NCI-H510A (cell line): Measurements from ENCODE around the gene C1QTNF12.

ENCODE experiments used
- DNase-seq: peaks from one replicate; lab custom pipeline; 2025; lab: John Stamatoyannopoulos, UW

The C1QTNF12 gene

DNA sequence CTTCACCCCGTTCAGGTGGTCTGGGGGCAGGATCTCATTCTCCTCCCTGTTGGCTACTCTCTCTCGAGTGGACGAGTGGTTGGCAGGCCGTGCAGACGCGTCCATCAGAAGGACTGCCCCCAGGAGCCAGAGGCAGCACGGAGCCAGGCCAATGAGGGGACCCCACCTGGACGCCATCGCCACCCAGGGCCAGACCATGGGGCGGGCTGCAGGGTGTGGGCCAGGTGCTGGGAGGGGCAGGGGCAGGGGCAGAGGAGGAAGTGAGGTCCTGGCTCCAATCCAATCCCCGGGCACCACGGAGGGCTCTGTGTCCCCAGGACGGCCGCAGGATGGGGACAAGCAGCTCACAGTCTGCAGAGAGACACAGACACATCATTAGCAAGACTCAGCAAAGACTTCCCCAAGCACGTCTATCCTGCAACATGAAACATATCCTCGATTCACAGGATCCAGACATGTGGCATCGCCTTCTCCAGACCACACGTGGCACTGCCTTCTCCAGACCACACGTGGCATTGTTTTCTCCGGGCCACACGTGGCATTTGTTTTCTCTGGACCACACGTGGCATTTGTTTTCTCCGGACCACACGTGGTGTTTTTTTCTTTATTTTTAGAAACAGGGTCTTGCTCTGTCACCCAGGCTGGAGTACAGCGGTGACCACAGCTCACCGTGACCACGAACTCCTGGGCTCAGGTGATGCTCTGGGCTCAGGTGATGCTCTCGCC lies 17.8 kb downstream of the C1QTNF12 start:
- DNase-seq = no peak

DNA sequence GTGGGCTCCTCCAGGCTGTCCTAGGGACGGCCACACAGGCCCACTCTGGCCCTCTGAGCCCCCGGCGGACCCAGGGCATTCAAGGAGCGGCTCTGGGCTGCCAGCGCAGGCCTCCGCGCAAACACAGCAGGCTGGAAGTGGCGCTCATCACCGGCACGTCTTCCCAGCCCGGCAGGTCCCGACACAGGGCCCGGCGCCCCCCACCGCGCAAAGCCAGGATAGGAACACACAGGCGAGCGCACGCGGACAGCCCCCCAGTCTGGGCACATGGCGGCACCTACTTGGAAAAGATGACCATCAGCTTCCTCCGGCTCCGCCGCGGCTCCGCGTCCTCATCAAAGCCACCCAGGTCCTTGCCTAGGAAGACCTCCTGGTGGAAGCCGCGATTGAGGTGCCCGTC lies 18.3 kb downstream of the C1QTNF12 start:
- no peak for DNase-seq

DNA sequence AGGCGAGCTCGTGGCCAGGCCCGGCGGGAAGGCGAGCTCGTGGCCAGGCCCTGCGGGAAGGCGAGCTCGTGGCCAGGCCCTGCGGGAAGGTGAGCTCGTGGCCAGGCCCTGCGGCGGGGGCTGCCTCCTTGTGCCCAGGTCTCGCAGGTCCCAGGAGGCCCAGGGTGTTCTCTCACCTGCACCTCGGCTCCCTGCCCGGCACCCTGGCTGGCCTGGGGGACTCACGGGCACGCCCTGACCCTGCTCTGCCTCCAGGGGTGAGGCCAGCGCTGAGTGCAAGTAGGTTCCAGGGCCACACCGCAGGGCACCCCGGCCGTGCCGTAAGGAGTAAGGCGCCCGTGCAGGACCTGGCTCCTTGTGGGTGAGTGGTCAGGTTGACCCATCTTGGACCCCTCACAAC lies 19.1 kb downstream of the C1QTNF12 start:
- DNase-seq = no peak

DNA sequence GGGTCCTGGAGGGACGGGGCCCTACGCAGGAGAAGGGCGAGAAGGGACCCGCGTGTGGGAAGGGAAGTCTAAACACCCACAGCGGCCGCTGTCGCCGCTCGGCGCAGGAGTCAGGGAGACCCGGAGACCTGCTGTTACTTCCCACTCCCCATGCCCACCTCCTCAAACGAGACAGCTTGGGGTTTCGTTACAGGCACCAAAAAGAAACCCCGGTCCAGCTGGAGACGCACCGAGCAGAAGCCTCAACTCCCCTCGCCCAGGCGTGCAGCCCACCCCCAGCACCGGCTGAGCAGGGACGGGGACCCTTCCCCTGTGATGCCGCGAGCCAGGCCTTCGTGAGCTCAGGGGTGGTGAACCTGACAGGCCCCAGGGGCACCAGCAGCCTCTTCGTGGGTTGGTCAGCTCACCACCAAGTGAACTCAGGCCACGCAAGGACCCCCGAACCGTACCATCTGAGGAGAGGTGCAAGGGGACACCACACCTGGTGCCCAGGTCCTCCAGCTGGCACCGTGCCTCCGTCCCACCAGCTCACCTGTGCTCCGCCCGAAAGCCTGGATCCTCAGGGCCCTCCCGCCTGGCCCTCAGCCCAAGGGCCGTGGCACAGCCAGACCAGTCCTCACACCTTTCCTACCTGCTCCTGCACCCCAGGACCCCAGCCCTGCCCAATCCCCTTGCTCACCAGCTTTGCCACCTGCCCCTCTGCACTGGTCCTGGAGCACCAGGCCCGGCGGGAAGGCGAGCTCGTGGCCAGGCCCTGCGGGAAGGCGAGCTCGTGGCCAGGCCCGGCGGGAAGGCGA lies 19.8 kb downstream of the C1QTNF12 start:
- DNase-seq = no peak

DNA sequence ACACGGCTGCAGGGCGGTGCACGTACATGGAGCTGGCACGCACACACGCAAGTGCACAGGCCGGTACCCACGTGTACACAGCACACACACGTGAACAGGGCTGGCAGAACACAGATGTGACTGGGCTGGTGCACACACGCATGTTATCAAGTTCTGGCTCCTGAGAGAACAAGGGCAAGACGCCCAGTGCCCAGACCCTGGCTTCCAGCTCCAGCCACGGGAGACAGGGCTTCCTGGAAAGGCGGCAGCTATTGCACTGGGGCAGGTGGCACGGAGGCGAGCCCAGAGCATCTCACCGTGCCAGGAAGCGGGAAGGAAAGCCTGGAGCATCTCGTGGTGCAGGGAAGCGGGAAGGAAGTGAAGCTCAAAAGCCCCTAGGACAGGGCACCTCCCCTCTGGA lies 20.6 kb downstream of the C1QTNF12 start:
- DNase-seq = no peak

DNA sequence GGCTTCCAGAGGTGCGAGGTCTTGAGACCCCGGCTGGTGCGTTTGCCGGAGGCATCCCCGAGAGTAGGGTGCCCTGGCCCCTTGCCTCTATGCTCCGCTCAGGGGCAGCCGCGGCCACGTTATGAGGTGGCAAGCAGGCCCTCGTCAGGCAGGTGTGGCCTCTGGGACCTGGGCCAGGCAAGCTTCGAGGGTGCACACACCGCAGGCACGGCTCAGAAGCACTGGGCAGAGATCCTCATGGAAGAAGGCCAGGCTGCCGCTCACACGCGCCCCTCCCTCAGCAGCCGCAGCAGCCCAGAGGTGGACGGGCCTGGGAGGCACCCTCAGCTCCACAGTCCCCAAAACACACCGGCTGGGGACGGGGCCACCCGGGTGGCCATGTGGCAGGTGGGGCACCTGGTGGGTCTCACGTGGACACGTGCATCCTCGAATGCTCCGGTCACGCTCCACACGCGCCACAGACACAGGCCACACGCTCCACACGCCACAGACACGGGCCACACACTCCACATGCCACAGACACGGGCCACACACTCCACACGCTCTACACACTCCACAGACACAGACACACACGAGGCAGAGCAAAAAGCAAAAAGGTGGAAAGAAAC lies 21.2 kb downstream of the C1QTNF12 start:
- no peak for DNase-seq

DNA sequence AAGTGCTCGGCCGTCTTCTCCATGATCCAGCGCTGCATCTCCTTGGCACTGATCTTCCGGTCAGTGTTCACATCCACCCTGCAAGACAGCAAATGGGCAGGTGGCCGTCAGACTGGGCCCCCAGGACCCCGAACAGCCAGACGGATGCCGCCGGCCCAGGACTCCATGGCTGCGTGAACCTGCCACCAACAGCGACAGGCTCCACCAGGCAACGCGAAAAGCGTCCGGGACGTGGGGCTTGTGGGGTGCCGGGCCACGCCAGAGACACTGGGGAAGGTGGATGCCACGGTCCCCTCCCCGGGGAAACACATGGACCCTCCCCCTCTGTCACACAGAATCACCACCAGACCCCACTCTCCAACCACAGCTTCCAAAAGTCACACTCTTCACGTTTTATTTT lies 22.6 kb downstream of the C1QTNF12 start:
- DNase-seq = no peak

DNA sequence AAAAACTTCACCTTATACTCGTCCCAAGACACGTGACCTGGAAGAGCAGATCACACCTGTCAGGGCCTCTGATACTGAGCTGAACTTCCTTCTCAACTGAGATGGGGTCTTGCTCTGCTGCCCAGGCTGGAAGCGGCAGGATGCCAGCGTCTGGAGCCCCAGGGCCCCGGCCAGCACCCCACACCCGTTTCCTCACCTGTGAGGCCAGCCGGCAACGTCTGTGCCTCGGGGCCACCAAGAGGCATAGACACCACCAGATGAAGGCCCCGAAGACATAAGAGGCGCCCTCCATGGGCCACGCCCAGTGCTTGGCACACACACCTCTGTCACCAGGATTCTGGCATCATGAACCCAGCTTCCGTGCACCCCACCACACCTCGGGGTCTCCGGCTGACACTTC lies 23.2 kb downstream of the C1QTNF12 start:
- no peak for DNase-seq

DNA sequence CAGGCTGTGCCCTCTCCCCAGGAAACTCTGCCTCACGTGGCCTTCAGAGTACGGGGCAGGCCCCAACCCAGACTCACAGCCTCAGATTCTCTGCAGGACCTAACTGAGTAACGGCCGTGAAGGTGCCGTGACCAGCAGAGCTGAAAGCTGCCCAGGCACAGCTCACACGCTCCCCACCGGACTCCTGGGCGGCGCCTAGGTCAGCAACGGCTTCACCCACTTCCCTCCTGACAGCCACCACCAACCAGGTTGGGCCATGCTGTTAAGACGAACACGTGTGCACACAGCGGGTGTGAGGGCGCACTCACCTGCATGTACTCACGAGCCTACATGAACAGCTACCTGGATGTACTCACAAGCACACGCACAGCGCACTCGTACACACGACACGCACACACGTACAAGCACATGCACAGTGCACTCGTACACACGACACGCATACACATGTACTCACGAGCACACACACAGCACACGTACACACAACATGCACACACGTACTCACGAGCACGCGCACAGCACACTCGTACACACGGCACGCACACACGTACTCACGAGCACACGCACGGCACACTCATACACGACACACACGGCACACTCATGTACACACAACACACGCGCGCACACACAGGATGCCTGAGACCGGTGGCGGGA lies 23.8 kb downstream of the C1QTNF12 start:
- DNase-seq = no peak

DNA sequence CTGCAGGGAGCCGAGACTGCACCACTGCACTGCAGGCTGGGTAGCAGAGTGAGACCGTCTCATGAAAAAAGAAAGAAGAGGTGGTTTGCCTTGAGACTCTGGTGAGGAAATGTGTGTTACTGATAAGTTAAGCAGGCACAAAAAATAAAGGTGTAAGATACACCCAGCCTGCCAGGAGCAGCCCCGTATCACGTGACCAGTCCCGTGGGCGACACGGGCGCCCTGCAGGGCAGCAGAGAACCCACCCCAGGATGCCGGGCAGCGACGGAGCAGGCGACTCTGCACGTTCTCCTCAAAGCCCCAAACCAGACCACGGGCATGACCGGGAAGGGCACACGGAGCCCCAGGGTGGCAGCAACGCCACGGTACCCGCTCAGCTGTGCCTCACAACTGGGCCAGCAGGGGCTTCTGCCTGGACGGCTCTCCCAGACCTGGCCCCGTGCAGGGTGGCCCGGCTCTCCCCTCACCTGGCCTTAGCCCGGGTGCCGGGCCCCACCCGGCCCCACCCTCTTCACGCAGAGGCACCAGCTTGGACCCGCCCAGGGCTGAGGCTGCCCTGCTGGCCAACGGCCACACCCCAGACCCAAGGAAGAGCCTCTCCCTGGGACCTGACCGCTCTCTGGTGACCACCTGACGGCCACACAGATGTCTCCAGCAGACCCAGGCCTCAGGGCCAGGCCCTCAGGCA lies 24.5 kb downstream of the C1QTNF12 start:
- no peak for DNase-seq

DNA sequence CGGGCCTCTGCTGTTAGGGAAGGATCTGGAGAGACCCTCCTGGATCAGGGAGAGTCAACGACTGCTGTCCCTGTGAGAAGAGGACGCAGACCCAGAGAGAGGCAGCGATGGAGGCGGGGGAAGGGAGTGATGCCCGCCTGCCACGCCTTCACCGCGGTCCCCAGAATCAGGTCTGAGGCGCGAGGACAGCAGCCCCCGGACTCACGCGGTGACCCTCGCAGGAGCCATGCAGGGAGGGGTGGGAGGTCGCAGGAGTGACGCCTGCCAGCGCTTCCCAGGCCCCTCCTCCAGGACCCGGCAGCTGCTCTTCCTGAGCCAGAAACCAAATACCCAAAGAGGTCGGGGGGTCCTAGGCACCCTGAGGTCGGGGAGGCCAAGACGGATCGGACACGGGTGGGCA lies 26.3 kb downstream of the C1QTNF12 start:
- no peak for DNase-seq

DNA sequence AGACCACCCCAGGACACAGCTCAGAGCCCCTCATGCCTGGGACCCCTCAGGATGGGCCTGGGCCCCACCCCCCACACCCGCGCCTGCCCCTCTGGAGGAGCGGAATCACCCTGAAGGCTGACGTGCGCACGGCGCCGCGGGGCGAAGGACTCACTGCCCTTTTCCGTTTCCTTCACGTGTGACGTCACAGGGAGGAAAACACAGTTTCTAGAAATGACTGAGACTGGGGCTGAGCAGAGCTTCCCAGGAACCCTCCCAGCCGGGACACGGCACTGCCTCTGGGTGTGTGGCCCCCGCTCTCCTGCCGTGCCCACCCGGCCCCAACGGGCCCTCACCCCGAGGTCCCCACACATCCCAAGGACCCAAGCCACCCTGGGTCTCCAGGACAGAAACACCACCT lies 27.2 kb downstream of the C1QTNF12 start:
- no peak for DNase-seq

DNA sequence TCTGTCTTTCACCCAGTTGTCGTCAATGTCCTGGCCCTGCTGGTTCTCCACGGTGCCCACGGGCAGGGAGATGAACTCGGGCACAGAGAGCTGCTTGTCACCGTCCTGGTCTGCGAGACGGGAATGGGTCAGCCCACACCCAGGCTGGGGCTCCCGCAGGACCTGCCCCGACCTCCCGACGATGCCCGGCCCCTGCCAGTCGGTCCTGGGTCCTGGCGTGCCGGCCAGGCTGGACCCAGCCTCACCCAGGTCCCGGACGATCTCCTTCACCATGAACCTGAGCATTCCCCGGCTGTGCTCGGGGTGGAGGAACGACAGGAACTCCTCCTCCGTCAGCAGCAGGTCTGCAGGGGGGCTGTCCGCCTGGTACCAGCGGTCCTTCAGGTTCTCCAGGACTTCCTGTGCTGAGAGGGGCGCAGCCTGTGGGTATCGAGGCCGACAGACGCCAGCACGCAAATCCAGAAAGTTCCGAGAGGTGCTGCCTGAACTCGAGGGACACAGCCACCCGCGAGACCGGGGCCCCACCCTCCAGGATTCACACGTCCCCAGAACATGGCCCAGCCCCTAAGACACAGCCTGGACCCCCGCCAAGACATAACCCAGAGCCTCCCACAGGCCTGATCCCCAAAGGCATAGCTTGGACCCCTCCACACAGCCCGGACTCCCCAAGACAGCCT lies 27.9 kb downstream of the C1QTNF12 start:
- DNase-seq = no peak

DNA sequence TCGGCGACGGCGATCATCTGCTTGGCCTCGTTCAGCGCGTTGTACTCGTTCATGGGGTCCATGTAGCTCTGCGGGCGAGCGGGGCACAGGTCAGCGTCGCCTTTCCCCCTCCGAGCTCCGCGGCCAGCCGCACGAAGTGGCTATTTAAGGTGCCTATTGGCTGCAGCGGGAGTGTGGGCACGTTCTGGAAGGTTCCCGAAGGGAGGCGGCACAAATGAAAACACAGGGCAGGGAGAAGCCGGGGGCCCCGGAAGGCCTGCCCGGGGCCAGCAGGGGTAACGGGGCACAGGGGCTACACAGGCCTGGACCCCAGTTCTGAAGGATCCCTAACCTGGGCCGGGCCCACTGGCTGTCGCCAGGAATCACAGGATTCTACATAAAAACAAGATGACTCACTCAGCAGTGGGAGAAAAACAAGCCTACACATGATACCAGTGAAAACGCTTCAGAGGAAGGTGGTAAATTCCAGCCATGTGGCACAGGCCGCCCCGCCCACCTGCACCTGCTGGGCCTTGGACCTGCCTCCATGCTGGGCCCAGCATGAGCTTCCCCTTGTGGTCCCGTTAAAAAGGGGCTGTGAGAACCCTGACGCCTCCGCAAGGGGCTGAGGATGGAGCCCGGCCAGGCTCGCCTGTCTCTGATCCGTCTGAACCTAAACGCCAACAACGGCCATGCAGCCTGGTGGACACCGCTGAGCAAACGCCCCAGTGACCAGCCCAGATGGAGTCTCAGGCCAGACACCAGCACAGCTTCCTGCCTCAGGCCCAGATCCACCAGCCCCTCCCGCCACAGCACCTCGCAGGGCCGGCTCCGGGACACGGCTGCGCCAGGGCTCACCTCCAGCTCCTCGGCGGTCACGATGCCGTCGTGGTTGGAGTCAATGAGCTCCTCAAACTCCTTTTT lies 28.6 kb downstream of the C1QTNF12 start:
- DNase-seq = no peak

DNA sequence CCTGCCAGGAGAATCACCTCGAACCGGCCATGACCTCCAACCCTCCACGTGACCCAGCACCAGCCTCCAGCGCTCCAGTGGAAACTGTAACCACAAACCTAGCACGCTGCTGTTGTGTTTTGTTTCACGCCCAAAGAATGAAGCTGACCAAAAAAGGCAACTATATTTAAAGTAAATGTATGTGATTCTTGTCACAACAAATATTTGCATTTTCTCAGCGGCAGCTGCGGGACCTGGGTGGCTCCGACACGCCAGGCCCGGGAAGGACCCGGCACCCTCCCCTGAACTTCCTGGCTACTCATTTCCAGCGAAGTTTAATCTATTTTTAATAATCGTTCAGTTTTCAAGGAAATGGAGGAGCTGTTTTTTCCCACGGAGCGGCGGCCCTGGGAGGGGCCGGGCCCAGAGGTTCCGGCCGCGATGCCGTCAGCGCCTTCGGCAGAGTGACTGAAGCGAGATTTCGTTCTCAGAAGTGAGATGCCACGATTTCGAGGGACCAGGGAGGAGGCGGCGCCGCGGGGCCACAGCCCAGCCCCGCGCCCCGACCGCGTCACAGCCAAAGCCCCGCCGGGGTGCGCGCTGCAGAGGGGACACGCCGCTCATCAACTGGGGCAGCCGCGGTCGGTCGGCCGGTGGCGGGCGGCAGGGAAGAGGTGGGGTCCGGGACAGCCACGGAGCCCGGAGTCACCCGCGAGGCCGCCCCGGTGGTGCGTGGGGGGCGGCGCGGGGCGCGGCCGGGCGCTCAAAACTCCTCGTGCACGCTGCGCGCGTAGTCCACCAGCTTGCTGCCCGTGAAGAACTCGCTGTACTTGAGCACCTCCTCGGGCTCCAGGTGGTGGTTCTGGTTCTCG lies 29.5 kb downstream of the C1QTNF12 start:
- DNase-seq = no peak

DNA sequence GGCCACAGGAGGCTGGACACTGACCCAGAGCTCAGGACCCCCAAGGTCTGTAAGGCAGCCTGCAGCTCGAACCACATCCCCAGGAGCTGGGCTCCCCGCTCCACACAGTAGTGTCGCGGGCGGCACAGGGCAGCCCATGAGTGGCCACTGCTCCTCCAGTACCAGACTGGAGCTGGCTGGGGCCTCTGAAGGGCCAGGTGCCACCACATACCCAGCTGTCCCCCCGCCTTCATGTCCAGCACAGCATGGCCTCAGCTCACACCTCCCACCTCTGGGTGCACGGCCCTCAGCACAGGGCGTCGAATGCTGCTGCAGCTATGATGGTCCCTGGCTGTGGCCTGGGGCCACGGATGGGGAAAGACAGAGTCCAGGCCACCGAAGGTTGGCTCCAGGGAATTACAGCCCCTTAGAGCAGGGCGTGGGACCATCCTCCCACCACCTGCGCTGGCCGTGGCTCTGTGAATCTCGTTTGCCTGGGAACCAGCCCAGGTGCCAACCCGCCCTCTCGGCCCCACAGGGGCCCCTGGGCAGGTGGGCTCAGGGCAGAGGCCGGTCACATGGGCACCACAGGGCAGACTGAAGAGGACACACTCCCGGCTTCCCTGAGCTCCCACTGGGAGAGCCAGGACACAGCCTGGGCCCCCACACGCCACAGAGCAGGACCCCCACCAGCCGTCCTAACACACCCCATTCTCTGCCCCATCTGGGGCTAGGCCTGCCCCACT lies 30.5 kb downstream of the C1QTNF12 start:
- no peak for DNase-seq

DNA sequence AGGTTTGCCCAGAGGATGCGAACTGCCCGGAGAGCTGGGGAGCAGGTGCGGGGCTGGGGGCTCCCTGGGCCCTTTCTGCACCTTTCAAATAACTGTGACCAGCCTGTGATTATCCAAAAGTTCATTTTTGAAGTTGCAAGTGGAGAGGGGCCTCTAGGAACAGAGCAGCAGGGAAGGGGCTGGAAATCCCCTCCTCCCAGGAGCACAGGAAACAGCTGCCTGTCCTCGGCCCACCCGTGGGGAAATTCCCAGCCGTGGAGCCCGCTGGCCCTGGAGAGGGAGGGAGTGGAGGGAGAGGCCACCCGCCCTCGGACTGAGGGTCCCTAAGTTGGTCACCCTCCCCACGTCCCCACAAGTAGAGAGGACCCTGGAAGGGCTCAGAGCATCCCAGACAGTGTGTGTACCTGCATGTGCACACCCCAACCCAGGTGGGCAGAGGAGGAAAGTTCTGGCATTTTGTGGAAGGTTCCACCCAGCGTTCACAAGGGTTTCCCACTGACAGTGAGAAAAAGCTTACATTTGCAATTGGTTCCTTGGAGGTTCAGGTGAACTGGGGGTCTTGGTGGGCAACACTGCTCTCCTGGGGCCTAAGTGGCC lies 31.3 kb downstream of the C1QTNF12 start:
- no peak for DNase-seq
